ENCODE results near the gene ATP6AP2.

GRCh38 chrX:40576291-40576690, 4.5 kb upstream of the ATP6AP2 start:
- TF ChIP-seq CTCF (conservative IDR thresholded peaks at IDR 0.05; ENCODE audit: low read depth, low read length) (no peak), EZH2 (IDR thresholded peaks at IDR 0.05; ENCODE audit: borderline replicate concordance, low read depth, low read length, poor library complexity, severe bottlenecking) (no peak)

Data from A673 (cell line).